A549 (cell line): ENCODE measurements around the gene TRIOBP.

ENCODE experiments used
- BHLHE40 ChIP-seq: IDR thresholded peaks from 2 replicates; pipeline ENCODE4 v1.6.1; 2012; ENCODE audit warnings: low read depth, low read length, inconsistent platforms
- CTCF ChIP-seq: fragments of >200 bp; sonication (Bioruptor Twin); formaldehyde crosslinking; IDR thresholded peaks from 3 replicates; pipeline ENCODE4 v1.5.1; 2016
- EHF ChIP-seq: fragments of 250-450 bp; sonication (Bioruptor Pico); IDR thresholded peaks from 2 replicates; pipeline ENCODE4 v1.5.0; 2020; ENCODE audit warnings: mild to moderate bottlenecking
- MAFK ChIP-seq: fragments of 450-650 bp; IDR thresholded peaks from 2 replicates; pipeline ENCODE4 v1.6.1; 2014; ENCODE audit not compliant: partially characterized antibody
- MAZ ChIP-seq: fragments of 150-350 bp; IDR thresholded peaks from 2 replicates; pipeline ENCODE4 v1.6.1; 2014; ENCODE audit warnings: antibody characterized with exemption, low read depth, low read length, borderline replicate concordance
- NR3C1 ChIP-seq: fragments of >200 bp; sonication (Bioruptor Twin); formaldehyde crosslinking; IDR thresholded peaks from 3 replicates; pipeline ENCODE4 v1.6.1; 2017
- POLR2A ChIP-seq: IDR thresholded peaks from 2 replicates; pipeline ENCODE4 v1.6.1; 2012; ENCODE audit warnings: mild to moderate bottlenecking, low read length
- RAD21 ChIP-seq, 2 experiments: fragments of >200 bp in 1 of 2; sonication (Bioruptor Twin) in 1 of 2; formaldehyde crosslinking in 1 of 2; IDR thresholded peaks in 1 of 2; conservative IDR thresholded peaks in 1 of 2; 2 replicates in 1 of 2; 3 replicates in 1 of 2; pipeline ENCODE4 v1.6.1; 2012 to 2018; ENCODE audit warnings: inconsistent platforms in 1 of 2
- SREBF2 ChIP-seq: fragments of 450-650 bp; IDR thresholded peaks from 2 replicates; pipeline ENCODE4 v1.6.1; 2014; ENCODE audit warnings: mild to moderate bottlenecking, moderate library complexity
- ZNF302 ChIP-seq: fragments of 250-450 bp; sonication (Bioruptor Pico); IDR thresholded peaks from 2 replicates; pipeline ENCODE4 v1.9.0; 2021; ENCODE audit warnings: inconsistent platforms, mild to moderate bottlenecking, moderate library complexity

GRCh38 chr22:37655252-37655563 is 41.6 kb upstream of the TRIOBP start:
- no peak for TF ChIP-seq POLR2A
- no peak for TF ChIP-seq MAFK
- TF ChIP-seq CTCF, result no peak
- TF ChIP-seq SREBF2, result no peak
- no peak for TF ChIP-seq BHLHE40
- no peak for TF ChIP-seq MAZ
- TF ChIP-seq RAD21 (conservative IDR thresholded peaks at IDR 0.05 in 1 of 2, IDR thresholded peaks at IDR 0.05 in 1 of 2), result no peak
- TF ChIP-seq NR3C1, result no peak
- no peak for TF ChIP-seq ZNF302 (CRISPR knock-in tag)
- no peak for TF ChIP-seq EHF (CRISPR knock-in tag)
